Measurements from ENCODE around the gene ECSIT. TPM values are rescaled to one million over a fixed set of nuclear protein-coding genes. Genes with fewer than 3 reads are reported as not detected.
A peak's percentile ranks its signal among the peaks of the same experiment; 100 is the strongest.

Gene ECSIT
- total RNA-seq, 1 donor from 2014 or later: 42.1 TPM

DNA sequence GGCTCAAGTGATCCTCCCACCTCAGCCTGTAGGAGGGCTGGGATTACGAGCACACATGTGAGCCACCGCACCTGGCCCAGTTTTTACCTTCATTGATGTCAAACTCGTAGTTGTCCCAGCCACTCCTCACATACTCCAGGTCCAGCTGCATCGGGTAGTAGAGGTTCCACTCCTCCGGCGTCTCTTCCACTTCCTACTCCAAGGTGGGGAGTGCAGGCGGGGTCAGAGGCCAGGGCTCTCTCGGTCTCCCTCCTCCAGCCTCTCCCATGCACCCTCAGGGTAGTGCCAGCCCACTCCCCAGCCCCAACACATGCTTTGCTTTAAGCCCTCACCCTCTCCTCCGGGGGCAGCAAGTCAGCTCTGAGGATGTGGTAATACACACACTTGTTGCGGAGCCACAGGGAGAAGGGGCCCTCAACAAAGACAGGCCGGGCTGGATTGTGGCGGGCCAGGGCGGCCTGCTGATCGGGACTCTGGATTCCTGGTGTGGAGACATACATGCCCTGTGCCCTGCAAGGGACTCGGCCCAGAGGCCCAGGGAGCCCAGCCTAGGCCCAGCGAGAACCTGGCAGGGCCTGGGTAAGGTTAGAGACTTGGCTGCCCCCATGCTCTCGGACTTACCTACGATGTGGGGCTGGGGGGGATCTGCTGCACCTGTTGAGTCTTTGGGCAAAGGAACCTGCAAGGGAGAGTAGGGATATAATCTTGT is 21.4 kb downstream of the ECSIT start:
- Mint-ChIP-seq H3K27ac (no peak overlapping the region), H3K27me3 (no peaks in the 10 kb centered on the region), H3K9me3 (no peaks in the 10 kb centered on the region), H3K4me3 (peak overlapping the region; percentile 34), H3K36me3 (no peaks in the 10 kb centered on the region), H3K4me1 (ENCODE audit: unreplicated experiment) (peaks cover 8% of the 10 kb centered on the region)
- TF ChIP-seq, protein P1, sequence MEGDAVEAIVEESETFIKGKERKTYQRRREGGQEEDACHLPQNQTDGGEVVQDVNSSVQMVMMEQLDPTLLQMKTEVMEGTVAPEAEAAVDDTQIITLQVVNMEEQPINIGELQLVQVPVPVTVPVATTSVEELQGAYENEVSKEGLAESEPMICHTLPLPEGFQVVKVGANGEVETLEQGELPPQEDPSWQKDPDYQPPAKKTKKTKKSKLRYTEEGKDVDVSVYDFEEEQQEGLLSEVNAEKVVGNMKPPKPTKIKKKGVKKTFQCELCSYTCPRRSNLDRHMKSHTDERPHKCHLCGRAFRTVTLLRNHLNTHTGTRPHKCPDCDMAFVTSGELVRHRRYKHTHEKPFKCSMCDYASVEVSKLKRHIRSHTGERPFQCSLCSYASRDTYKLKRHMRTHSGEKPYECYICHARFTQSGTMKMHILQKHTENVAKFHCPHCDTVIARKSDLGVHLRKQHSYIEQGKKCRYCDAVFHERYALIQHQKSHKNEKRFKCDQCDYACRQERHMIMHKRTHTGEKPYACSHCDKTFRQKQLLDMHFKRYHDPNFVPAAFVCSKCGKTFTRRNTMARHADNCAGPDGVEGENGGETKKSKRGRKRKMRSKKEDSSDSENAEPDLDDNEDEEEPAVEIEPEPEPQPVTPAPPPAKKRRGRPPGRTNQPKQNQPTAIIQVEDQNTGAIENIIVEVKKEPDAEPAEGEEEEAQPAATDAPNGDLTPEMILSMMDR (conservative IDR thresholded peaks at IDR 0.05): no peak
- no peak for DNase-seq (ENCODE audit: extremely low spot score, unreplicated experiment)

DNA sequence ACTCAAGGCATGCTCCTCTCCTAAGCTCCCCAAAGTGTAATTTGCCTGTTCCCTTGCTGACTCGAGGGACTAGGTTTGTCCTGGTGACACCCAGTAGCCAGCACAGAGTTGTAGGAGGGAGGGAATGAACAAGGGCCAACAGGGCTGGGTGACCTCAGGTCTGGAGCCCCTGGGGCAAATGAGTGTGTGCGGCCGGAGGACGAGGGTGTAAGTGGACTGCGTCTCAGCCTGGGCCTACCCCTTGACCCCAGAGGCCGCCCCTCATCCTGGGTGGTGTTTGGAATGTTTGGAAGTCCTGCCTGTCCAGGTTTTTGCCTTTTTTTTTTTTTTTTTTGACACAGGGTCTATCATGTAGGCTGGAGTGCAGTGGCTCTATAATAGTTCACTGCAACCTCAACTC is 22.0 kb downstream of the ECSIT start:
- no peak for DNase-seq (ENCODE audit: extremely low spot score, unreplicated experiment)
- Mint-ChIP-seq H3K27me3 (no peaks in the 10 kb centered on the region), H3K4me1 (ENCODE audit: unreplicated experiment) (peaks cover 8% of the 10 kb centered on the region), H3K9me3 (no peaks in the 10 kb centered on the region), H3K36me3 (no peaks in the 10 kb centered on the region), H3K27ac (peak overlapping the region; percentile 51), H3K4me3 (peak overlapping the region; percentile 78)
- TF ChIP-seq, protein P1 (conservative IDR thresholded peaks at IDR 0.05): no peak

DNA sequence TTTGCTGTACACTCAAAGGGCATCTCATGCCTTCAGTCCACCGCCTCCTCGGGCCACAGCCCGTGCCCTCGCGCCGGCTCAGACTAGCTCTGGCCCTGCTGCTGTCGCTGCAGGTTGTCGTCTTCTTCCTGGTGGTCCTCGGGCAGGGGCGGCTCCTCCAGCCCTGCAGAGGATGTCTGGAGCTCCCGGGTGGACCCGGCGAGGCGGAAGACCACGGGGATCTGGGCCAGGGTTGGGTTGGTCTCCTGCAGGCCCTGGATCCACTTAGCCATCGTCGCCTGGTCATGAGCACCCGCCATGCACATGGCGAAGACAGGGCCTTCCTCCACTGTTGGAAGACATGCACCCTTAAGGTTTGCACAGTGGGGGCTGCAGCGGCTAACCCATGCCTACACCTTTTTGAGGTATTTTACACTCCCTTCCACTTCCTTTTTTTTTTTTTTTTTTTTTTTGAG is 22.8 kb downstream of the ECSIT start:
- no peaks in the 10 kb centered on the region for H3K27me3 Mint-ChIP-seq
- DNase-seq (ENCODE audit: extremely low spot score, unreplicated experiment): no peak
- TF ChIP-seq, protein P1 (conservative IDR thresholded peaks at IDR 0.05): no peak
- H3K4me3 Mint-ChIP-seq: peak overlapping the region; percentile 92
- H3K4me1 Mint-ChIP-seq (ENCODE audit: unreplicated experiment): peaks cover 8% of the 10 kb centered on the region
- peak overlapping the region; percentile 94 for H3K27ac Mint-ChIP-seq
- no peaks in the 10 kb centered on the region for H3K9me3 Mint-ChIP-seq
- H3K36me3 Mint-ChIP-seq: no peaks in the 10 kb centered on the region

DNA sequence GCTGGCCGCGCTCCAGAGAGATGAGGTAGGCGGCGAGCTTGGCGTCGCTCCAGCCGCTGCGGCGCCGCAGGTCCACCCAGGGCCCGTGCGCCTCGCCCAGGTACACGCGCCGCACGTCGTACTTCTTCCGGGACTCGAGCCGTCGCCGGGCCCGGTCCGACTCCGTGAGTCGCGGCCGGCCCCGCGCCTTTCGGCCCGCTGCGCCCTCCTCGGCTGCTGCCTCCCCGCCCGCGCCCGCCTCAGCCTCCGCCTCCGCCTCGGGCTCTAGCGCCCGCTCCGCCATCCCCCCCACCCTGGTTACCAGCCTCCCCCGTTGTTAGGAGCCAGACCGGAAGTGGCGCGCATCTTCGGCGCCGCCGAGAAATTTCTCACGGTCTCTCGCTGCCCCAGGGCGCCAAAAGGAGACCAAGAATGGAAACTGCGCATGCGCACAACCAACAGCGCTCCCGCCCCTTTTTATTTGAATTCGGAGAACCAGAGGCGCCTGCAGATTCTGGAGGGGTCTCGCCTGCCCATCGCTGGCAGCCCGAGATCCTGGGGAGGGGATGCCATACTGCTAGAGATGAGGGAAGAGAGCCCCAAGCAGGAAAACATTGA is 23.3 kb downstream of the ECSIT start, which contains the start of gene ZNF653:
ZNF653 (minus strand) TSS at position 336 of the 597 bp plus-strand sequence; CDS start at position 283, 53 bp downstream.
- Mint-ChIP-seq H3K4me3 (peak within 1 kb of the TSS; percentile 92), H3K4me1 (ENCODE audit: unreplicated experiment) (peaks cover 8% of the 10 kb centered on the region), H3K27ac (peak within 1 kb of the TSS; percentile 94), H3K36me3 (no peaks in the 10 kb centered on the region), H3K27me3 (no peaks in the 10 kb centered on the region), H3K9me3 (no peaks in the 10 kb centered on the region)
- TF ChIP-seq, protein P1 (conservative IDR thresholded peaks at IDR 0.05): no peak
- peak; percentile 98 for DNase-seq (ENCODE audit: extremely low spot score, unreplicated experiment)

DNA sequence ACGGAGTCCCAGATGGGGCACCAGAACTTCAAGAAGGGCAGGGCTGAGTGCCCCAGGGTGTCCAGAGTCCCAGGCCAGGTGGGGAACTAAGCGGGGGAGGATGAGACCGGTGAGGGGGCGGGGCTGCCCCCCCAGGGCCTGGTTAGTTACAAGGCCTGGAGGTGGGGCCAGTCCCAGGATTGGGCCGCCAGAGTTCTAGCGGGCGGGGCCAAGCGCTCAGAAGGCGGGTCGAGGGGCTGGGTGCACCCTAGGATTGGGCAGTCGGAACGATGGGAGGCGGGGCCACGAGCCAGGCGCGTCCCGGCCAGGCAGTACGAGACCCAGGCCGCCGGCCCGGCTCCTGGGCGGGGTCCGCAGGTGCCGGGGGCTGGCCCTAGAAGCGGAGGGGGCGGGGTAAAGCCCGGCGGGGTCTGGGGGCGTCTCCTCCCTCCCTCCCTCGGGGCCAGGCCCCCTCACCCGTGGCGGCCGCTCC is 23.9 kb downstream of the ECSIT start:
- Mint-ChIP-seq H3K27ac (peak overlapping the region; percentile 91), H3K27me3 (no peaks in the 10 kb centered on the region), H3K36me3 (no peaks in the 10 kb centered on the region), H3K9me3 (no peaks in the 10 kb centered on the region), H3K4me3 (peak overlapping the region; percentile 92), H3K4me1 (ENCODE audit: unreplicated experiment) (peaks cover 8% of the 10 kb centered on the region)
- DNase-seq (ENCODE audit: extremely low spot score, unreplicated experiment): peak; percentile 95
- TF ChIP-seq, protein P1 (conservative IDR thresholded peaks at IDR 0.05): no peak
